ENCODE results near the gene GMPPB.
A peak's percentile ranks its signal among the peaks of the same experiment; 100 is the strongest.
"Not testable (repeated sequence)": the region's sequence is repeated elsewhere in the genome, so short reads cannot be mapped to it uniquely, and the experiment has no call there.

GMPPB gene

GRCh38 chr3:49723628-49724551 is at the start of gene GMPPB:
Gene GMPPB (minus strand): TSS chr3:49723951. CDS start chr3:49723726, 225 bp downstream.
- DNase-seq (peak; percentile 94 to 95), ATAC-seq (peak; percentile 88)
- H3K27me3 Mint-ChIP-seq: no peaks in the 10 kb centered on the region
- peak within 1 kb of the TSS; percentile 98 to 99 for H3K4me3 Mint-ChIP-seq
- H3K27ac Mint-ChIP-seq: peak within 1 kb of the TSS; percentile 97 to 99
- H3K4me1 Mint-ChIP-seq: peaks cover 55% of the 10 kb centered on the region
- H3K9me3 Mint-ChIP-seq: no peaks in the 10 kb centered on the region

DNA sequence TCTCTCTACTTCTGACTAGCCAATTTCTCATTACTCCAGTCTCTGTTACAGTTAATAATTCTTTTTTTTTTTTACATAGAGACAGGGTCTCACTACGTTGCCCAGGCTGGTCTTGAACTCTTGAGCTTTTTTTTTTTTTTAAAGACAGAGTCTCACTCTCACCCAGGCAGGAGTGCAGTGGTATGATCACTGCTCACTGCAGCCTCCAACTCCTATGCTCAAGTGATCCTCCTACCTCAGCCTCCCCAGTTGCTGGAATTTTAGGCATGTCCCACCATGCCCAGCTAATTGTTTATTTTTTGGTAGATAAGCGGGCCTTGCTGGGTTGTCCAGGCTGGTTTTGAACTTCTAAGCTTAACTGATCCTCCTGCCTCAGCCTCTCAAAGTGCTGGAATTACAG is 49.0 kb upstream of the GMPPB start:
- no peak overlapping the region for H3K27ac Mint-ChIP-seq
- DNase-seq (no peak), ATAC-seq (no peak)
- H3K9me3 Mint-ChIP-seq: no peaks in the 10 kb centered on the region
- H3K27me3 Mint-ChIP-seq: no peaks in the 10 kb centered on the region
- H3K4me3 Mint-ChIP-seq: no peak overlapping the region
- peaks cover 31% of the 10 kb centered on the region for H3K4me1 Mint-ChIP-seq

DNA sequence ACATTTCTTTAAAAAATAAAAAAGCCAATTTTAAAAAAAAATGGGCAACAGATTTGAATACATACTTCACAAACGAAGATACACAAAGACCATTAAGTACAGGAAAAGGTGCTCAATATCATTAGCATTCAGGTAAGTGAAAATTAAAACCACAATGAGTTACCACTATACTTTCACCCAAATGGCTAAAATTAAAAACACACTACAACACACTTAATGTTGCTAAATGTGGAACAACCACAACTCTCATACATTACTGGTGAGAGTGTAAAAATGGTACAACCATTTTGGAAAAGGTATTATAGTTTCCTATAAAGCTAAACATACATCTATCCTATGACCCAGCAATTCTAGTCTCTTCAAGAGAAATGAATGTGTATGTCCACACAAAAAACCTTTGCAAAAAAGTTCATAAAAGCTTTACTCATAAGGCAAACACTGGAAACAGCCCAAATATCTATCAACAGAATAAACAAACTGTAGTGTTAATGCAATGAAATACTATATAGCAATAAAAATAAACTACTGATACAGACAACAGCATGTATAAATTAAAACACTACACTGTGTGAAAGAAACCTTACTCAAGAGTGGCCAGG is 47.7 kb upstream of the GMPPB start:
- ATAC-seq (no peak), DNase-seq (no peak)
- H3K4me1 Mint-ChIP-seq: peaks cover 26% of the 10 kb centered on the region
- no peaks in the 10 kb centered on the region for H3K9me3 Mint-ChIP-seq
- no peak overlapping the region for H3K27ac Mint-ChIP-seq
- no peak overlapping the region for H3K4me3 Mint-ChIP-seq
- no peaks in the 10 kb centered on the region for H3K27me3 Mint-ChIP-seq

- DNase-seq: no peak
- no peak overlapping the region for H3K27ac Mint-ChIP-seq
- H3K4me1 Mint-ChIP-seq: peaks cover 20% of the 10 kb centered on the region
- H3K9me3 Mint-ChIP-seq: no peaks in the 10 kb centered on the region
- no peak for ATAC-seq
- H3K4me3 Mint-ChIP-seq: no peak overlapping the region
- no peaks in the 10 kb centered on the region for H3K27me3 Mint-ChIP-seq
These were observed 46.2 kb upstream of the GMPPB start for GRCh38 chr3:49769926-49770325.

DNA sequence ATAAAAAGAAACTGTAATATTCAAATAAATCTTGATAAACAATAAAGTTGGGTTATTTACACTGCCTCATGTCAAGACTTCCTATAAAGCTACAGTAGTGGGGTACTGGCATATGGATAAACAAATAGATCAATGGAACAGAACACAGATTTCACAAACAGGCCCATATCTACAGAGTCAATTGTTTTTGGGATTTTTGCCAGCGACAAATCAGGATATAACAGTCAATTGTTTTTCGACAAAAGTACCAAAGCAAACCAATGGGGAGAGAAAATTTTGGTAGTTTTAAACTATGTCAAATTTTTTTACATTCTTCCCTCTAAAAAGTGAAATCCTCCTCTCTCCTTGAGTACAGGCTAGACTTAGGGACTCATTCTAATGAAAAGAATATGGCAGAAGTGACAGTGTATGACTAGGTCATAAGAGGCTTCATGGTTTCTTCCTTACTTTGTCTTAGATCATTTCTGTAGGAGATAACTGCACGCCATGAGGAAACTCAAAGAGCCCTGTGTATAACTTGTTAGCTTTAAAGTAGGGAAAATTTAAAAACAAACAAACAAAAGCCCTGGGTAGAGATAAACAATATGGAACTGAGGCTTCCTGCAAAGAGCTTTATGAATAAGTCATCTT is 45.6 kb upstream of the GMPPB start:
- ATAC-seq (no peak), DNase-seq (no peak)
- H3K27ac Mint-ChIP-seq: no peak overlapping the region
- peaks cover 25% of the 10 kb centered on the region for H3K4me1 Mint-ChIP-seq
- no peaks in the 10 kb centered on the region for H3K9me3 Mint-ChIP-seq
- H3K27me3 Mint-ChIP-seq: no peaks in the 10 kb centered on the region
- no peak overlapping the region for H3K4me3 Mint-ChIP-seq

DNA sequence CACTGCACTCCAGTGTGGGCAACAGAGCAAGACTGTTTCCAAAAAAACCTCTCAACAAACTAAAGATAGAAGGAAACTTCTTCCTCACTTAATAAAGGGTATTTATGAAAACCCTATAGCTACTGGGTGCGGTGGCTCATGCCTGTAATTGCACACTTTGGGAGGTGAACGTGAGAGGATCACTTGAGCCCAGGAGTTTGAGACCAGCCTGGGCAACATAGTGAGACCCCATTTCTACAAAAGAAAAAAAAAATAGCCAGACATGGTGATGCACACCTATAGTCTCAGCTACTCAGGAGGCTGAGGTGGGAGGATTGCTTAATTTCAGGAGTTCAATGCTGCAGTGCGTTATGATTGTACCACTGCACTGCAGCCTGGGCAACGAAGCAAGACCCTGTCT is 40.2 kb upstream of the GMPPB start:
- ATAC-seq: no peak

DNA sequence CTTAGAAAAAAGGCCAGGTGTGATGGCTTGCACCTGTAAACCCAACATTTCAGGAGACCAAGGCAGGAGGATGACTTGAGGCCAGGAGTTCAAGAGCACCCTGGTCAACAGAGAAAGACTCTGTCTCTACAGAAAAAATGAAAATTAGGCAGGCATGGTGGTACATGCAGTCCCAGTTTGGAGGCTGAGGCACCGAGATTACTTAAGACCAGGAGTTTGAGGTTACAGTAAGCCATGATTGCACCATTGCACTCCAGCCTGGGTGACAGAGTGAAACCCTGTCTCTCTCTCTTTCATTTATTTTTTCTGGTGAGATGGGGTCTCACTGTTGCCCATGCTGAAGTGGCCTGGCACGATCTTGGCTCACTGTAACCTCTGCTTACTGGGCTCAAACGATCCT is 37.9 kb upstream of the GMPPB start:
- DNase-seq (no peak), ATAC-seq (no peak)
- H3K4me1 Mint-ChIP-seq: peaks cover 12% of the 10 kb centered on the region
- no peak overlapping the region for H3K4me3 Mint-ChIP-seq
- no peaks in the 10 kb centered on the region for H3K27me3 Mint-ChIP-seq
- H3K9me3 Mint-ChIP-seq: no peaks in the 10 kb centered on the region
- H3K27ac Mint-ChIP-seq: no peak overlapping the region

More for the DNA sequence above, 40.2 kb upstream of the GMPPB start:
- H3K4me3 Mint-ChIP-seq: no peak overlapping the region
- H3K9me3 Mint-ChIP-seq: no peaks in the 10 kb centered on the region
- no peaks in the 10 kb centered on the region for H3K27me3 Mint-ChIP-seq
- DNase-seq: no peak
- H3K4me1 Mint-ChIP-seq: peaks cover 12% of the 10 kb centered on the region
- no peak overlapping the region for H3K27ac Mint-ChIP-seq

GRCh38 chr3:49759226-49759625 is 35.5 kb upstream of the GMPPB start:
- ATAC-seq (no peak), DNase-seq (no peak)
- no peak overlapping the region for H3K4me3 Mint-ChIP-seq
- no peaks in the 10 kb centered on the region for H3K9me3 Mint-ChIP-seq
- peaks cover 12% of the 10 kb centered on the region for H3K4me1 Mint-ChIP-seq
- H3K27ac Mint-ChIP-seq: peak overlapping the region in 1 of 2 donors; percentile 9
- no peaks in the 10 kb centered on the region for H3K27me3 Mint-ChIP-seq

GRCh38 chr3:49757197-49757596 is 33.4 kb upstream of the GMPPB start:
- no peak overlapping the region for H3K4me3 Mint-ChIP-seq
- H3K9me3 Mint-ChIP-seq: no peaks in the 10 kb centered on the region
- peaks cover 18% of the 10 kb centered on the region for H3K4me1 Mint-ChIP-seq
- H3K27ac Mint-ChIP-seq: no peak overlapping the region
- no peak for ATAC-seq
- no peak for DNase-seq
- H3K27me3 Mint-ChIP-seq: no peaks in the 10 kb centered on the region

DNA sequence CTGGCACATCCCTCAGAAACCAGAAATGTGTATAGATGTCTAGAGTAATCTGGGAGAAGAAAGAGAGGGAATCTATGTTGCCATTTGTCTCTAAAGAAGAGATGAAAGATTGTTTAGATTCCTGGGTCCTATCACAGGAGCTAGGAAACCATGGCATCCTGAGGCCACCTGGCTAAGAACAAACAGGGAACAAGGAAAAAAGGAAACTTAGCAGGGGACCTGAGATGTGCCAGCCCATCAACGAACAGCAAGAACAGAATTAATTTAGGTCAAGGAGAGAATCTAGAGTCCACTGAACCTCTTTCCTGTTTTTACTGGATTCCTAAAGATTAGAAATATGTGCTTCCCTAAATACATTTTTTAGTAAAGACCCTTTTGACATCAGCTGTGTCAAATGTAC is 32.3 kb upstream of the GMPPB start:
- H3K4me1 Mint-ChIP-seq: peaks cover 18% of the 10 kb centered on the region
- no peak overlapping the region for H3K27ac Mint-ChIP-seq
- no peaks in the 10 kb centered on the region for H3K27me3 Mint-ChIP-seq
- no peaks in the 10 kb centered on the region for H3K9me3 Mint-ChIP-seq
- H3K4me3 Mint-ChIP-seq: no peak overlapping the region
- ATAC-seq (no peak), DNase-seq (no peak)

DNA sequence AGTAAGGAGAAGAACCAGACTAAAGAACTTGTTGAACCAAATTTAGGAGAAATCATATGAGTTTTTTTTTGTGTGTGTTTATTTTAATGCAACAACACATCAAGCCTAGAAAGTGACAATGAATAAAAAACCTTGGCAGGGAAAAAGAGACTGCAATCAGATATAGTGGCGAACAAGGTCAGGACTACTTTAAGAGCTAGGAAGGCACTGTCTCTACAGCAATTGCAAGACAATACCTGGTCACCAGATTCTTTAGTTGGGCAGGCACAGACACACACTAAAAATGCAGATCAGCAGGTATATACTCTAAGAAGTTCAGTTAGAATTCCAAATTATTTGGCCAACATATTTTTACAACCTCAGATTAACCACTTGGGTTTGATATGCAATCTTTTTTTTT is 30.8 kb upstream of the GMPPB start:
- no peak for DNase-seq
- Mint-ChIP-seq H3K4me1 (peaks cover 16% of the 10 kb centered on the region), H3K4me3 (no peak overlapping the region), H3K27me3 (no peaks in the 10 kb centered on the region), H3K27ac (no peak overlapping the region), H3K9me3 (no peaks in the 10 kb centered on the region)
- no peak for ATAC-seq

DNA sequence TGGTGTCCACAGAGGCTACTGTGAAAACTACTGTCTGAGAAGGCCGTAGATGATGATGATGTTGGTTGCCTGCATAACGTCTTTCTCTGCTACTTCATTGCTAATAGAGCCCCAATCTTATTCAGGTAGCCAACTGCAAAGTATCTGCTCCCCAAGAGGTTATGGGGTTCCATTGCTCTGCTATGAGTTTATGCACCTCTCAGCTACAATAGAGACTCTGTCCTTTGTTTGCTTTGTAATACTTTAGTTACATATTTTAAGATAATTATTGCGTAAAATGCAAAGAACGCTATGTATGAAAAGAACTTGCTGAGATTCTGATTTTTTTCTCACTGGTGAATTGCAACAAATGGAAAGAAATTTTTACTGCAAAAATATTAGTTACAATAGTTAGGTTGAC is 27.8 kb upstream of the GMPPB start:
- ATAC-seq (no peak), DNase-seq (no peak)
- Mint-ChIP-seq H3K4me3 (no peak overlapping the region), H3K27ac (no peak overlapping the region), H3K9me3 (no peaks in the 10 kb centered on the region), H3K27me3 (no peaks in the 10 kb centered on the region), H3K4me1 (peaks cover 17% of the 10 kb centered on the region)

DNA sequence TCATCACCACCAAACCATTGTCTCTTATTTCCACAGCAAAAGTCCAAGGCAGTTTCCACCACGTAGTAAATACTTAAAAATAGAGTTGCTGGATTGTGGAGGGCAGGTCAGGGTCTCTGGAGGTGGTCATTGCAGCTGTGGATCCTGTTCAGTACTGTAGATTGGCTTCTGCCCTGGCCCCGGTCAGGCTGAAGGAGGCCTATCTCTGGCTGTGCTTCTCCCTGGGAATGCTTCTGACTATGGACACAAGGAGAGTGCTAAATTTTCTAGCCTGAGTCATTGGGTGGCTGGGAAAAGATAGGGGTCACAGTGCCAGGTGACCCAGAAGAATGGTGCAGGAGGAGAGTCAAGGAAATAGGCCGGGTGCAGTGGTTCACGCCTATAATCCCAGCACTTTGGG is 26.3 kb upstream of the GMPPB start:
- Mint-ChIP-seq H3K9me3 (no peaks in the 10 kb centered on the region), H3K4me3 (no peak overlapping the region), H3K27me3 (no peaks in the 10 kb centered on the region), H3K4me1 (peaks cover 15% of the 10 kb centered on the region), H3K27ac (no peak overlapping the region)
- no peak for DNase-seq
- no peak for ATAC-seq

DNA sequence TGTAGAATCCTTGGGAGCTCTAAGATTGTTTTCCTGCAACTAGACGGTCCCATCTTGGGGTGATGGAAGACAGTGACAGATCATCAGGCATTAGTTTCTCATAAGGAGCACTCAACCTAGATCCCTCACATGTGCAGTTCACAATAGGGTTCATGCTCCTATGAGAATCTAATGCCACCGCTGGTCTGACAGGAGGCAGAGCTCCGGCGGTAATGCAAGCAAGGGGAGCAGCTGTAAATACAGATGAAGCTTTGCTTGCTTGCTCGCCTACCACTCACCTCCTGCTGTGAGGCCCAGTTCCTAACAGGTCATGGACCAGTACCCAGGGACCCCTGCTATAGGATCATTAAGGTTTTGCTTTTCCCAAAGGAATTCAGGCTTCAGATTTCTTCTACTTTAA is 25.1 kb upstream of the GMPPB start:
- peak overlapping the region in 1 of 2 donors; percentile 46 for H3K27ac Mint-ChIP-seq
- peaks cover 15% of the 10 kb centered on the region for H3K4me1 Mint-ChIP-seq
- H3K9me3 Mint-ChIP-seq: not testable (repeated sequence)

DNA sequence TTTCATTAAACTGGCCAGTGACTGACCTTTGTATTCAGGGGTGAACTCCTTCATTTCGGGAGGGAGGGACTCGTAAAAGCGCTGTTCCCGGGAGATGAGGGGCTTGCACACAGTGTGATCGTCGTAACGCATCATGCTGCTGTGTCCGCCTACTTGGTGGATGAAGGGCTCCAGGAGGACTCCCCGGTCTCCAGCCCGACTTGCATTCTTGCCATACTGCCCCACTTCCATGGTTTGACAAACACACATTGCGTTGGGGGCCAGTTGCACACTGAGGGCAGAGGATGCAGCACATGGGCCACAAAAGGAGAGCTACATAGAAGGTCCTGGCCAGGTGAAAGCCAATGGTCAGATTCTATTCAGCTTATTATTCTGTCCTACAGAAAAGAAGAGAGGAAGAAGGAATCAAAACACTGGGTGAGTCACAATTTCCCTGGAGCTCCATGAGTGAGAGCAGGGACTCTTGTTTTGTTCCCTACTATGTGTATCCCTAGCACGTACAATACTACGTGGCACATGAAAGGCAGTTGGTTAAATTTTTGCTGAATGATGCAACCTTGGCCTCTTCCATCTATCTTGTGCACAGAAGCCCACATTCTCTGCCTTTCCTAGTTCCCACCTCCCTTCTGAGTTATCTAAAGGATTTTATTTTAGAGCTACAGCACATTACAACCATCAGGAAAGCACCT is 24.2 kb upstream of the GMPPB start:
- peaks cover 11% of the 10 kb centered on the region for H3K4me1 Mint-ChIP-seq
- DNase-seq (no peak), ATAC-seq (no peak)
- no peaks in the 10 kb centered on the region for H3K27me3 Mint-ChIP-seq
- no peak overlapping the region for H3K4me3 Mint-ChIP-seq
- H3K9me3 Mint-ChIP-seq: no peaks in the 10 kb centered on the region
- peak overlapping the region in 1 of 2 donors; percentile 62 for H3K27ac Mint-ChIP-seq

More for the DNA sequence above, 25.1 kb upstream of the GMPPB start:
- H3K4me3 Mint-ChIP-seq, ATAC-seq, DNase-seq, H3K27me3 Mint-ChIP-seq: not testable (repeated sequence)
